Measurements from ENCODE around the gene ZNF277.

DNA sequence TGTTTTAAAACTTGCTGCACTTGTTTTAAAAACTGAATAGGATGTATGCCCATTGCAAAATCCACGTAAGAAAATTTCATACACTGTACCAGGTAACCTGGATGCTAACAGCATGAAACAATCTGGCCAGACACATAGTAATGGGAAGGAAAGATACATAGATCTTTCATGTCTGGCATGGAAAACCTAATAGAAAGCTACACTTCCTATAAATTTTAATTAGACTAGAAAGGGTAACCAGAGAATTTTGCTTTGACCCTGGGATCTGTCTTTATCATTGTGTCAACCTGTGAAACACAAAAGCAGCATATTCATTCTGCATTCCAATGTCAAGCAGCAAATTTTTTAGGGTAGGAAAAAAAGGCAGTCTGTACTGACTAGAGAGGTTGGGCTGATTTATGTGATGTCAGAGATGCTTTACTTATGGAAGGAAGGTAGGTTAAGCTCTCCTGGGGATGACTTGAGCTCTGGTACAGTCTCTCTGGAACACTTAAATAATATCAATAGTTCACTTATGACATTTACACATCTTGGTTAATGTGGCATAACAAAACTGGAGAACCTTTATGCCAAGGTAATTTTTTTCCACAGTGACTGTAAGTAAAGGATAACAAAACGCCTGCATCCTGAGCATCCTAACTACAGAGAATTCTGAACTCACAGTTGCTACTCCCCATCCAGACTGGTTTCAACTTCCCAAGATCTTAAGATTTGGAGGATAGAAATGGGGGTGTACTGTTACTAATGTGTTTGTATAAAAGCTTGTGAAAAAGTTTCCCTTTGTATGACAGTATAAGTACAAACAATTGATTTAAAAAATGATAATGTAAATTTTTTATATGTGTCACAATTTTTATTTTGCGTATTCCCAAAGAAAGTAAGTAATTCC lies 45.0 kb upstream of the ZNF277 start:
- TF ChIP-seq, protein P1, sequence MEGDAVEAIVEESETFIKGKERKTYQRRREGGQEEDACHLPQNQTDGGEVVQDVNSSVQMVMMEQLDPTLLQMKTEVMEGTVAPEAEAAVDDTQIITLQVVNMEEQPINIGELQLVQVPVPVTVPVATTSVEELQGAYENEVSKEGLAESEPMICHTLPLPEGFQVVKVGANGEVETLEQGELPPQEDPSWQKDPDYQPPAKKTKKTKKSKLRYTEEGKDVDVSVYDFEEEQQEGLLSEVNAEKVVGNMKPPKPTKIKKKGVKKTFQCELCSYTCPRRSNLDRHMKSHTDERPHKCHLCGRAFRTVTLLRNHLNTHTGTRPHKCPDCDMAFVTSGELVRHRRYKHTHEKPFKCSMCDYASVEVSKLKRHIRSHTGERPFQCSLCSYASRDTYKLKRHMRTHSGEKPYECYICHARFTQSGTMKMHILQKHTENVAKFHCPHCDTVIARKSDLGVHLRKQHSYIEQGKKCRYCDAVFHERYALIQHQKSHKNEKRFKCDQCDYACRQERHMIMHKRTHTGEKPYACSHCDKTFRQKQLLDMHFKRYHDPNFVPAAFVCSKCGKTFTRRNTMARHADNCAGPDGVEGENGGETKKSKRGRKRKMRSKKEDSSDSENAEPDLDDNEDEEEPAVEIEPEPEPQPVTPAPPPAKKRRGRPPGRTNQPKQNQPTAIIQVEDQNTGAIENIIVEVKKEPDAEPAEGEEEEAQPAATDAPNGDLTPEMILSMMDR (IDR thresholded peaks at IDR 0.05; ENCODE audit: low read depth, low read length, missing input control): no peak
- TF ChIP-seq, protein P2, sequence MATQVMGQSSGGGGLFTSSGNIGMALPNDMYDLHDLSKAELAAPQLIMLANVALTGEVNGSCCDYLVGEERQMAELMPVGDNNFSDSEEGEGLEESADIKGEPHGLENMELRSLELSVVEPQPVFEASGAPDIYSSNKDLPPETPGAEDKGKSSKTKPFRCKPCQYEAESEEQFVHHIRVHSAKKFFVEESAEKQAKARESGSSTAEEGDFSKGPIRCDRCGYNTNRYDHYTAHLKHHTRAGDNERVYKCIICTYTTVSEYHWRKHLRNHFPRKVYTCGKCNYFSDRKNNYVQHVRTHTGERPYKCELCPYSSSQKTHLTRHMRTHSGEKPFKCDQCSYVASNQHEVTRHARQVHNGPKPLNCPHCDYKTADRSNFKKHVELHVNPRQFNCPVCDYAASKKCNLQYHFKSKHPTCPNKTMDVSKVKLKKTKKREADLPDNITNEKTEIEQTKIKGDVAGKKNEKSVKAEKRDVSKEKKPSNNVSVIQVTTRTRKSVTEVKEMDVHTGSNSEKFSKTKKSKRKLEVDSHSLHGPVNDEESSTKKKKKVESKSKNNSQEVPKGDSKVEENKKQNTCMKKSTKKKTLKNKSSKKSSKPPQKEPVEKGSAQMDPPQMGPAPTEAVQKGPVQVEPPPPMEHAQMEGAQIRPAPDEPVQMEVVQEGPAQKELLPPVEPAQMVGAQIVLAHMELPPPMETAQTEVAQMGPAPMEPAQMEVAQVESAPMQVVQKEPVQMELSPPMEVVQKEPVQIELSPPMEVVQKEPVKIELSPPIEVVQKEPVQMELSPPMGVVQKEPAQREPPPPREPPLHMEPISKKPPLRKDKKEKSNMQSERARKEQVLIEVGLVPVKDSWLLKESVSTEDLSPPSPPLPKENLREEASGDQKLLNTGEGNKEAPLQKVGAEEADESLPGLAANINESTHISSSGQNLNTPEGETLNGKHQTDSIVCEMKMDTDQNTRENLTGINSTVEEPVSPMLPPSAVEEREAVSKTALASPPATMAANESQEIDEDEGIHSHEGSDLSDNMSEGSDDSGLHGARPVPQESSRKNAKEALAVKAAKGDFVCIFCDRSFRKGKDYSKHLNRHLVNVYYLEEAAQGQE (IDR thresholded peaks at IDR 0.05): no peak
- no peak for TF ChIP-seq YY1 (IDR thresholded peaks at IDR 0.05)
- TF ChIP-seq, protein P3, sequence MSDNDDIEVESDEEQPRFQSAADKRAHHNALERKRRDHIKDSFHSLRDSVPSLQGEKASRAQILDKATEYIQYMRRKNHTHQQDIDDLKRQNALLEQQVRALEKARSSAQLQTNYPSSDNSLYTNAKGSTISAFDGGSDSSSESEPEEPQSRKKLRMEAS (IDR thresholded peaks at IDR 0.05): no peak
